NCI-H2227 (cell line): Measurements from ENCODE around the gene SH2D5.
A peak's percentile ranks its signal among the peaks of the same experiment; 100 is the strongest.
"Not testable (repeated sequence)": the region's sequence is repeated elsewhere in the genome, so short reads cannot be mapped to it uniquely, and the experiment has no call there.

Source experiments
- DNase-seq: peaks from one replicate; lab custom pipeline; 2025; ENCODE audit not compliant: unreplicated experiment; lab: John Stamatoyannopoulos, UW

SH2D5 gene

DNA sequence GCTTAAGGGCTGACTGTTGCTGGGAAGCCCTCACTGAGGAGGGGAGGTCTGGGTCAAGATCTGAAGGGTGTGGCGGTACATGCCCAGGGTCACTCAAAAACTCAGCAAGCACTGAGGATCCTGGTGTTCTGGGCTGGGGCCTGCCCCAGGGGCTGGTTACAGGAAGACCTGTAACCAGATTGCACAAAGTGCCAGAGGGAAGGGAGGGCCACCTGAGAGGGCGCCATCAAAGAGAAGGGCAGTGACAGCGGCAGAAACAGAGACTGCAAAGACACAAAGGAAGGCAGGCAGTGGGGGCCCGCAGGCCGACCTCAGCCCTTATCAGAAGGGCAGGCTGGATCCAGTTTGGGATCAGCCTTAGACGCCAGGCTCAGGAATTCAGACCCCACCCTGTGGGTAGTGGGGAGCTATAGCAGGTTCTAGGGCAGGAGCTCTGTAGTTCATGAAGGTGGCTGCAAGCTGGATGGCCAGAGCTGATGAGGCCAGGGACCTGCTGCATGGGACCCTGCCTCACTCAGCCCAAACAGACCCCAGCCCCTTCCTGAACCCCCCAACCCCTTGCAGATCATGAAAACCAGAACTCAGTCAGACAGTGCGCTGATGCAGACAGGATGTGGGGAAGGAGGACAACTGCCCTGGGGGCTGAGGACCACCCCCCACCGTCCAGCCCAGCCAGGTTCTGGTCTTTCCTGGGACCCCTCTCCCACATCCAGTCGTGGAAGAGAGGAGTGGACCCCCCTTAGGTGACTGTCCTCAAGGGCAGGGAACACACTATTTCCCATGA lies 3.9 kb downstream of the SH2D5 start:
- no peak for DNase-seq

DNA sequence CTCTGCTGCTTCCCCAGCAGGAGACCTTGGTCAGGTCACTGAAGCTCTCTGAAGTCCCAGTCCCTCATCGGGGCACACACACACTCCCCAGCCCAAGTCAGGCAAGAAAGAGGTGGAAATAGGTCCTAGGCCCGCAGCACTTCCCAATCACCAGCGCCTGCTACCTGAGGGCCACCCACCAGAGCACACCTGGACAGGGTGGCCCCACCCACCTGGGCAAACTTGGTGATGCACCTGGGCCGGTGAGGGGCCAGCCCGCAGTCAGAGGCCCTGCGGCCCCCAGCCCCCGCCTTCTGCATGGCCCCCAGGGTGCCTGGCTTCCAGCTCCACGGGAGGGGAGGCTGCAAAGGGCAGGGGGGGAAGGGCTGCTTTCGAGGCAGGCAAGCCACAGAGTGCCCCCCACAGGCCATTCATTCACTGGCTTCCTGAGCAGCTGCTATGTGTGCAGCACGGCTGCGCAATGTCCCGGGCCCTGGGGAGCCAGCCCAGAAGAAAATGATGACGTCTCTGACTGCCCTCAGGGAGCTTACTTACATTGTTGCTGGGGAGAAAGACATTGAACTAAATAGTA lies 4.7 kb downstream of the SH2D5 start:
- DNase-seq: no peak

DNA sequence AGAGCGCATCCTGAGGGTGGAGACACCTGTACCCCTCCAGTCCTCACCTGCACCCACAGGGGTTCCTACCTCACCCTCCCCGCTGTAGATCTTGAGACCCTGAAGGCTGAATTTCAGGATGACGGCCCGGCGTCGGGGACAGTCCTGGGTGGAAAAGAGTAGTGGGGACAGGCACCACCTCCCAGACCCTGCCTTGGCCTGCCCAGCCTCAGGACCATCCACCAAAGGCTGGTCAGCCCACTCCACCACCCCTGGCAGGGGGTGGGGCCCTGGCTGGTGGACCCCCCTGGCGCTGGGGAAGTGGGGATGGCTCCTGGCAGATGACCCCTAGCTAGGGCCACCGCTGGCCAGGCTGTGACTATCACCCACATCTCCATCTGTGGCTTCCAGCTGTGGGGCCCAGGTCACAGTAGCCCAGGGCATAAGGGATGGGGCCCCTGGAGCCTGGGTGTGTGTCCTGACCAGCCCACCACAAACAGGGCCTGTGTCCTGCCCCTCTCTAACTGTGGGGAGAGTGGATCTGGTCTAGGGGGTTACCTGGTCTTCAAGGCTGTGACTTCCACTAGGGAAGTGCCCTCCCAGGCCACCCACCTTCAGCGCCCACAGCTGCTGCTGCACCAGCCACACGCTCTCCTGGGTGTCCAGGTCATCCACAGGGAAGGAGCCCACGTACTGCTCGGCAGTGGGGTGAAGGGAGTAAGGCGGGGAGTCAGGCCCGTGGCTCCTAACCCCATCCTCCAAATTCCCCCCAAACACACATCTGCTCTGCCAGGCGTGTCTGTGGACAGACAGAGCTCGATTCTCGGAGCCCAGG lies 5.4 kb downstream of the SH2D5 start:
- no peak for DNase-seq

DNA sequence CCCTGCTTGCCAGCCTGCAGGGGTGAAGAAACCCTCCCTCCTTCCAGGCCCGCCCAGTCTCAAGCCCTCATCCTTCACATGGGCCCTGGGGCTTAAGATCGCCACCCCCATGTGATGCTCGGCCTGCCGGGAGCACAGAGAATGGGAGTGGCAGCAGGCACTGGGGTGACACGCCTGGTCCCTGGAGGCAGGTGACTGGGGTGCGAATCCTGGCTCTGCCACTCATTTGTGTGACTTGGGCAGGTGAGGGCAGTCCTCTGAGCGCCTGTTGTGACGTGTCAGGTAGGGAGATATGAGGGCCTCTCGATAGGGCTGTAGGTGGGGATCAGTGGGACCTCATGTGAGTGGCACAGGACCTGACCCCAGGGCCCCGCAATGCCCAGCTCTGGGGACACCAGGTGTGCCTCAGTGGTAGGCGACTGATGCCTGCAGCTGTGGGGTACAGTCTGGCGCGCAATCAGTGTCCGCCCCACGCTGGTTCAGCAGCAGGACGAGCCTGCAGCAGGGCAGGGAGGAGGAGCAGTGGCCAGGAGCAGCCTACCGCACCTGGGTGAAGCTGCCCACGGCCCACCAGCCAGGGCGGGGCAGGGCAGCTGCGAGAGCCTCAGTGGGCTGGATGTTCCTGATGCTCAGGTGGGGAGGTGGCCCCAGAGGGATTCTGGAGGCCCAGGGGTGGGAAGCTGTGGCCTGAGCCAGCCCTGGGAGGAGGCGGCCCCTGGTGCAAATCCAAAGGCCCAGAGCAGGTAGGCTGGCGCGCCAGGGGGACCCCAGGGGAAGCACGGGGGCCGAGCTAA lies 6.2 kb downstream of the SH2D5 start:
- no peak for DNase-seq

DNA sequence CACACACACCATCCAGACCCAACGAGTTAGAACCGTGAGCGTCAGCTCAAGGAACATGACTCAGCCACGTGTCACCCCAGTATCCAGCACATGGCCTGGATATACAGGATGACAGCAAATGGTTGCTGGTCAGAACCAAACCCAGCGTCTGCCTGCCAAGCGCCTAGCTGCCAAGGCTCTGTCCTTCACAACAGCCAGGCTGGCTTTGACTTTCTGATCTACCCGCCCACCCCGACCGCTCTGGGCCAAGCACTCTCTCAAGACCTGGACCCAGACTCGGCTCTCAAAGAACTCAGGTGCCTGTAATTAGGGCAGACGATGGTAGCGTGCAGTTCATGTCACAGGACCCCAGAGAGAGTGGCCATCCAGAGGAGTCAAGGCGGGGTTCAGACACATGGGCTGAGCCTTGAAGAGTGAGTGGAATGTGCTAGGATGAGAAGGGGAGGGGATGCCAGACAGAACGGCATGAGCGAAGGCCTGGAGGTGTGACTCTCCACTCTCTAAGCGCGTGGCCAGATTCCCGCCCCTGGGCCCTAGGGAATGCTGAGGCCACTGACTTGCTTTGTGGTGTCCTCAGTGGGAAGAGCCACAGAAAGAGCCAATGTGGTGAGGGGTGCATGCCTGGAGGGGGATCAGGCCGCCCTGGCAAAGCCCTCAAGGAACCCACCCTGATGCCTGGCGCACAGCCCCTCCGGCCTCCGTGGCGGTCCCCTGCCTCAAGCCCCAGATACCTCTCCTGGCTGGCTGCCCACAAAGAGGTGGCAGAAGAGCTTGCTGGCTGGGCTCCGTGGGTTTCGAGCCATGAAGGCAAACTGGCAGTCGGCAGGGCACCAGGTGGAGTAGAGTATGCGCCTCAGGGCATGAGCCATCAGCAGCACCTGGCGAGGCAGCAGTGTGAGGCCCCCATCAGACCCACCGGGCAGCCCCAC lies 7.0 kb downstream of the SH2D5 start:
- no peak for DNase-seq

DNA sequence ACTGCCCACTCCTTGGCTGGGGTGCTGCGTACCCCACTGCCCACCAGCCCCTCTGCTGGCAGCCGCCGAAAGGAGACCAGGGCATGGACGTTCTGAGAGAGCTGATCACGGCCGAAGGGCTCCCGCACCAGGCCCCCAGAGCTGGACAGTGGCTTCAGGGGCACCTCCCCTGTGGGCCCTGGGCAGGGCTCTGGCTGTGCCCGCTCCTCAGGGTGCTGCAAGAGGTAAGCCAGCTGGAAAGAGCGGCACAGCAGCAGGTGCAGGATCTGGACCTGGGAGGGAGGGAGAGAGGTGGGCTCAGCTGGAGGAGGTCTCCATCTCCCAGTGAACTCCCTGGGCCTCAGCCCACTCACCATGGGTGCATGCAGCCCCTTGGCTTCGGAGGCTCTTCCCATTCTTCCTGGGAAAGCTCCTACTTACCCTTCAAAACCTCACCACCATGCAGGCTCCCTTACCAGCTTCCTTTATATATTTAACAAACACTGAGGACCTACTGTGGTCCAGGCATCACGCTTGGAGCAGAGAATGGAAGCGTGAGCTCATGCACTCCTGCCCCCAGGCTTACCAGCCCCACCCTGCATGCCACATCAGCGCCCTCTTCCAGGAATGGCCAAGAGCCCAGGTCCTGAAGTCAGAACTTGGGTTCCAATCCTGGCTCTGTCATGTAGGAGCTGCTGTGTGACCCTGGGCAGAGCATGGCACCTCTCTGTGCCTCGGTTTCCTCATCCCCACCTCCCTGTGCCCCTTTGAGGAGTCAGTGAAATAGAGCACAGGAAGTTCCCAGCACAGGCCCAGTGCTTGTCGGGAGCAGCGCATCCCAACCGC lies 7.9 kb downstream of the SH2D5 start:
- no peak for DNase-seq

DNA sequence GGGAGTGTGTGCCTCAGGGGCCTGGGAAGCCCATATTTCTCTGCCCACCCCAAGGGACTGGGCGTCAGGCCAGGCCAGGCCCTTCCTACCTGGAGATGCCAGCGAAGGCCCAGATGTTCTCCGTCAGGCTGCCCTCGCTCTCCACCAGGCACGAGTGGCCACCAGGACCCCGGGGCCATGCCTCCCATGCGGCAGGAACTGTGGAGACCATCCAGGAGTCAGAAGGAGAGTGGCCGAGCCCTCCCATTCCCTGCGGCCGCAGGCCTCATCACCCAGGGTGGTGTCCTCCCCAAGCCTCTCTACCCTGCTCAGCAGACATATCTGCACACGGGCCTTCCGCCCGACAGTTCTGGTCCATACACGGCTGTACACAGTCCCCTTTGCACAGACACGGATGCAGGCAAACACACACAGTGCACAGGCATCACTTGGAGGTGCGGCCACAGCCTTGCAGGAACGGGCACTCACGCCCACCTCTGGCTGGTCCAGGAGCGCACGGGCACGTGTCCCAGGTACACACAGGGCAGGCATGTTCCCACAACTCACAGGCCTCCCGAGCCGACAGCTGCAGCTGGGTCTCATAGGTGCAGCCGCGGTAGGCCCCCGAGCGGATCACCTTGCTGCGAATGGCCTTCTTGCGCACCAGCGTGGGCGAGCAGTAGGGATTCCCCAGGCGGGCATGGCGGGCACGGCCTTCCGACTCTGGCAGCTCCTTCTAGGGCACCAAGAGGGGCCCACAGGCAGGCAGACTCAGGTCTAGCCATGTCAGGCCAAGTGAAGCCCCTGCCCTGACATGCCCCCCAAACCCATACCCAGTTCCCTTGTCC lies 8.8 kb downstream of the SH2D5 start:
- no peak for DNase-seq

DNA sequence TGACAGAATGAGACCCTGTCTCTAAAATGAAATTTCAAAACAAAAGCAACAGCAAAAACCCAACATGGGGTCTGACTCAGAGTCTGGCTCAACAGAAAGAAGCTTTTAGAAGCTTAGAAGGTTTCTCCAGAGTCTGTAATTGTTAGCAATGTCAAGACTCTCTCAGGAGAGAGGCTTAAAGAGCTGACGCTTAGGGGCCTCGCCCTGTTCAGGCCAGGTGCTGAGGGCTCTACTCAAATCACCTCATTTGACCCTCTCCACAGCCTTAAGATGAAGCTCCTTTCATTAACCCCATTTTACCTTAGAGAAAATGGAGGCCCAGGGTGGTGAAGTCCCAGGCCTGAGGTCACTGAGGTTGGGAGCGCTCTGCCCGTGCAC lies 9.4 kb downstream of the SH2D5 start:
- DNase-seq: no peak

DNA sequence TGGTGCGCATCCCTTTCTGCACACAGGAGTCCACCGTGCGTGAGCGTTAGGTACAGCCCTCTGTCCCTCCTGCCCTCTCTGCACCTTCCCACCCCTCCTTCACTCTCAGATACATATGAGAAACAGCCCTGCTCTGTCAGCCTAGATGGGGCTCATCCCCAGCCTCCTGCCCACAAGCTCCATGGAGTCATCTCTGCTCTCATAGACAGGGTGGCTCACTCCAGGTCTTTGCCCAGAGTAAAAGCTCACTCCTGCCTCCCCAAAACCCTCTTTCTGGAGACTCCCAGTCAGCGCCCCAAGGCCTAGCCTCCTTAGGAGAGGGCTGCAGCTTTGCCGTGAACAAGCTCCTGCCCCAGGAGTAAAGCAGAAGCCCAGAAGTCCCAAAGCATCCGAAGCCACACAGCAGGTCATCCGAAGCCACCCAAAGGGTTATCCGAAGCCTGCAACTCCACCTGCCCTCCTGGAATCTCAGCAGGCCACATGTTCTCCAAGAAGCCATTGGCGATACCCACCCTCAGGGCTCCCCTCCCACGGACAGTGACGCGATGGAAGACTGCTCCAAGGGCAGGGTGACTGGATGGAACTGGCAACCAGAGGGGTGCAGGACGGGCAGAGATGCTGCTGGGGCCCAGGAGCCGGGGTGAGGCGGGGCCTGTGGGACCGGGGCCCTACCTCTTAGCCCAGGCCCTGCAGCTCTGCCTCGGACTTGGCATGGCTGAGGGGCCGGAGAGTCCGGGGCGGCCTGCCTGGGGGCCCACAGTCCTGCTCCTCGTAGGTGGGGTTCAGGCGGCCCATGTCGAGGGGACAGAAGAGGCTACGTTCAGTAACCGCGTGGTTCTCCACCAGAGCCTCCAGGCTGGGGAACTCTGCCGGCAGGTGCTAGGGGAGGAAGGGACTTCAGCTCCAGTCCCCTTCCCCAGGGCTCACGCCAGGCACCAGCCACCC lies 11.1 kb downstream of the SH2D5 start:
- DNase-seq: no peak

DNA sequence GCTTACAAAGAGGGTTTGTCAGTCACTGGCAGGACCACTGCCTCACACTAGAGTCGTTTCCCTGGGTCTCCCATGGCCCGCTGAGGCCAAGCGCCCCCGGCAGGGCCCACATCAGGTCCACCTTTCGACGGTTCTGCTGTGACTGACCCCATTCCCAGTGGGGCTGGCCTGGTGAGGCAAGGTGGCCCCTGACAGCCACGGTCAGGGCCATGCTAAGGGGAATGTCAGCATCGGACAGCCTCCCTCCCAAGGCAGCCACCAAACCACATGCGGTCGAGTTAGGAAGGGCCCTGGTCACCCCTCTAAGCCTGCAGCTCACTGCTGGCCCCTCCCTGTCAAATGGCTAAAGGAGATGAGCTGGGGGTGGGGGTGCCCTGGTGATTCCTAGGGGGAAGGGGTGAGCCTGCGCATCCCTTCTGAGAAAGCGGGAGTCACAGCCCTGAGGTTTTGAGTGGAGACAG lies 11.8 kb downstream of the SH2D5 start:
- no peak for DNase-seq

DNA sequence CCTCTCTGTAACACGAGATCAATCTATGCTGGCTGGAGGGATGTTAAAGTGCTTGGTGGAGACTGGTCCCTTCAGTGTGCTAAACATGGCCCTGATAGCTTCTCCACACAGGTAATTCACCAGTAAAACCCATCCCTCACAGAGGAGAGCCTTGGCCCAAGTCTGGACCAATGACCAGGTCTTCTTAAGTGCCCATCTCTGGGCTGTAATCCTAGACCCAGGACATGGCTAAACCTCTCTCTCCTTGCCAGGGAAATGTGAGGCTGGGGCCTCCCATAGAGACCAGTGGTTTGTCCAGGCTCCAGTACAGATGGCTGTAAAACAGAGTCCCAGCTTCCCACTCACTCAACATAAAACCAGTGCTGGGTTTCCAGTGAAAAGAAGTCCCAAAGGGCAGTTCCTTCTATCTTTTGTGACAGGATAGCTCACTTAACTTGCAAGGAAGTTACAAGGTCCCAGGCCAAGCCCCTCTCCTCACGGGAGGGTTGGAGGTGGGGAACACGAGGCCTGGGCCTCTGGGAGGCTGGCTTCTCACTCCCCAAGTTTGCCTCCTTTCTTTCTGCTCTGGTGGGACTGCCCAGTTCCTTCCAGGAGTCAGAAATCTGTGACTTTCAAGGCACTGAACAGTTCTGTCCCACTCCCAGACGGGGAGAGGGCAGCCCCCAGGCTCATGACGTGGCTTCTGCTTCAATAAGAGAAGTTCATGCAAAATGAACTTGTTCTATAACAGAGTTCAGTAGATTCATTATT lies 12.5 kb downstream of the SH2D5 start:
- DNase-seq: no peak

DNA sequence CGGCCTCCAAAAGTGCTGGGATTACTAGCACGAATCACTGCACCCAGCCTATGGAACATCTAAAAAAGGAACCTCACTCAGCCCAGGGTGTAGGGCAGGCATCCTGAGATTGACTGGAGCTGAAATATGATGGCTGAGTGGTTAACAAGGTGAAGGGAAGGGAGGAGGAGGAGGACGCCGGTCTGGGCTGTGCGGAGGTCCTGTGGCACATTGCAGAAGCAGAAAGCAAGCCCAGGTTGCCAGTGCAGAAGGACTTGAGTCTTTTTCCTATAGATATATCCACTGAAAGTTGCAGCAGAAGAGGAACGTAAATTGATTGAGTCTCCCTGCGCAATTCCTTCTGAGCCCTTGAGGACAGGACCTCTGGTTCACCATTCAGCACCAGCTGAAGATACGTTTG lies 13.2 kb downstream of the SH2D5 start:
- DNase-seq: no peak

DNA sequence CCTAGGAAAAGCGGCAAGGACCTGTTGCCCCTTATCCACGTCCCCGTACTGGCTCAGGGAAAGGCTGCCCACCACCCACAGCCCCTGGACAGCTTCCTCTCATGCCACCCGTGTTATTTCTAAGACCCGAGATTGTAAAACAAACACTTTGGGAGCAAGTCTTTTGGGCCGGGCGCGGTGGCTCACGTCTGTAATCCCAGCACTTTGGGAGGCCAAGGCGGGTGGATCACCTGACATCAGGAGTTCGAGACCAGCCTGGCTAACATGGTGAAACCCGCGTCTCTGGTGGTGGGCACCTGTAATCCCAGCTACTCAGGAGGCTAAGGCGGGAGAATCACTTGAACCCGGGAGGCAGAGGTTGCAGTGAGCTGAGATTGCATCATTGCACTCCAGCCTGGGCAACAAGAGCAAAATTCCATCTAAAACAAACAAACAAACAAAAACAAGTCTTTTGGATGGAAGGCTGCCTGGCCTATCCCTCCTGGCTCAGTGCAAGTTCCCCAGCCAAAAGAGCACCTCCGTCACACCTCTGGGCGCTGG lies 14.1 kb downstream of the SH2D5 start:
- DNase-seq: not testable (repeated sequence)

DNA sequence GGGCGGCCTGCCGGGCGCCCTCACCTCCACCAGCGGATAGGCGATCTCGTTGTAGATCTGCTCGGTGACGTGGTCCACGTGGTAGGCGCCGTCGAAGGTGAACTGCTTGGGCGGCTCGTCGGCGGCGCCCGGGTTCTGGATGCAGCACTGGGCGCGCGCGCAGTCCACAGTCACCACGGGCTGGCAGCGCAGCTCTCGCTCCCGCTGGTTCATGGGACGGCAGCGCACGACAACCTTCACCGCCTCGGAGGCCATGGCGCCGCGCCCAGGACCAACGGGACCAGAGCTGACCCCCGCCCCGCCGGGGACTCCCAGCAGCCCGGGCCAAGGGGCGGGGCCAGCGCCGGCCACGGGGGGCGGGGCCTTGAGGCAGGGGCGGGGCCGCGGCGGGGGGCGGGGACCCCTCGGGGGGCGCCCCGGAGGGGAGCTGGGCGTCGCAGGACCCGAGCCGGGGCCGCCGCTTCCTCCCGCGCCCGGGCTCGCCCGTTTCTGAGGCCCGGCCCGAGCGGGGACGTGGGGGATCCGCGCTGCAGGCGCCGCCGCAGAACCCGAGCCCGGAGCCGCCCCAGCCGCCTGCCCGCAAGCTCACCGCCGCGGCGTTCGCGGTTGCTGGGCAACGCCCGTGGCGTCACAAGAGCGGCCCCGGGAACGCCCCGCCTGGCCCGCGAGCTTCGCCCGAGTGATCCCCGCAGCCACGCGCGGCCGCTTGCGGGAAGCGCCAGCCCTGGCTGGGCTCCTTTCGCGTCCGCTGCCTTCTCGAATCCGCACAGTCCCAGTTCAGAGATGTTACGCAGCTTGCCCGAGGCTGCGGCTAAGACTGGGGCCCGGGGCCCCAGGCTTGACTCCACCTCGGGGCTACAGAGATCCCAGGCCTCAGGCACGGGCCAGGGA lies 14.8 kb downstream of the SH2D5 start, which contains the start of gene KIF17:
TSS of gene KIF17 (minus strand) at position 556 of the 891 bp plus-strand sequence. CDS start at position 255, 301 bp downstream.
- DNase-seq: peak; percentile 89

DNA sequence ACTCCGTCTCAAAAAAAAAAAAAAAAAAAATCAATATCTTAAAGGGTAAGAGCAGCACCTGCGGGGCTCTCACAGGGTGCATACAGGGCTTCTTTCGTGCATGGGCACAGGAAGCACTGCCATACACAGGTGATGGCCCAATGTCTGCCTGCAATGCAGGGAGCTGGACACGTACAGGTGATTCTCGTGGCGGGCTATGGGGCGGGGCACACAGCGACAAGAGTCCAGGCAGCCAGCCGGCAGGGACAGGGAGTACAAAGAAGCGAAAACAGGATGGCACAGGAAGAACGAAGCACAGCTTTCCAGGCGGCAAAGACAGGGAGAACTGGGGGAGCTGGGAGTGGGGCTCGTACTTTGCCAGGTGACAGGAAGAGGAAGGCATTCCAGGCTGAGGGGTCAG lies 16.3 kb downstream of the SH2D5 start:
- no peak for DNase-seq
